Stomach smooth muscle (tissue), 2 donors: Measurements from ENCODE around the gene PNPO.
"Not testable (repeated sequence)": the region's sequence is repeated elsewhere in the genome, so short reads cannot be mapped to it uniquely, and the experiment has no call there.

Experiments
- H3K27ac ChIP-seq: one replicate; pipeline ENCODE4 v1.7.0; 2013; ENCODE audit warnings: mild to moderate bottlenecking, low read length, inconsistent platforms
- H3K27me3 ChIP-seq, 2 donors: one replicate each; pipeline ENCODE4 v1.7.0; 2013; ENCODE audit warnings: low read length in 2 of 2; ENCODE audit not compliant: insufficient read depth in 2 of 2, control insufficient read depth in 1 of 2
- H3K36me3 ChIP-seq, 2 donors: one replicate each; pipeline ENCODE4 v1.7.0; 2013; ENCODE audit warnings: low read length in 2 of 2; ENCODE audit not compliant: control insufficient read depth in 2 of 2, insufficient read depth in 2 of 2
- H3K4me1 ChIP-seq: one replicate; pipeline ENCODE4 v1.7.0; 2013; ENCODE audit warnings: low read length; ENCODE audit not compliant: control insufficient read depth, insufficient read depth
- H3K4me3 ChIP-seq, 2 donors: one replicate each; pipeline ENCODE4 v1.7.0; 2013; ENCODE audit warnings: low read length in 2 of 2
- H3K9ac ChIP-seq, 2 donors: one replicate each; pipeline ENCODE4 v1.7.0; 2013; ENCODE audit warnings: low read length in 2 of 2, mild to moderate bottlenecking in 1 of 2
- H3K9me3 ChIP-seq, 2 donors: one replicate each; pipeline ENCODE4 v1.7.0; 2013; ENCODE audit warnings: low read length in 2 of 2; ENCODE audit not compliant: control insufficient read depth in 2 of 2
- donor health status: healthy.
- donor health status: Pancreatic carcinoma.

PNPO gene

DNA sequence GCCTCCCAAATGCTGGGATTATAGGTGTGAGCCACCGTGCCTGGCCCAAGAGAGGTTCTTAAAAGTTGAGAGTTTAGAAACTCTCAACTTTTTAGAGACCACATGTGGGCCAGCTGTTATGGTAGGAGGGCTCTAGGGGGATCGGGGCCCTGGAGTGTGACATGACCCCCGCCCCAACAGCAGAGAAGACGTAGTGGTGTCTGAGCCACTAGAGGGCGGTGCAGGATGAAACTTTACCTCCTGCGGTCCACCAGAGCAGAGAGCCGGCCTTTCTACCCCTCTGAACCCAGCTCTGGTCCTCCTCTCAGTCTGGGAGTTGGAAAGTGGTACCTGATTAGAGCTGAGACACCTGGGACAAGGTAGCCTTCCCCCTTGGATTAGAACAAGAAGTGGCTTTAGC lies 37.0 kb downstream of the PNPO start:
- Histone ChIP-seq H3K36me3 (peaks cover 46 to 57% of the 10 kb centered on the region in 2 donors), H3K27me3 (no peaks in the 10 kb centered on the region), H3K4me1 (no peaks in the 10 kb centered on the region), H3K27ac (no peak overlapping the region), H3K4me3 (no peak overlapping the region), H3K9ac (no peak overlapping the region), H3K9me3 (no peaks in the 10 kb centered on the region)

DNA sequence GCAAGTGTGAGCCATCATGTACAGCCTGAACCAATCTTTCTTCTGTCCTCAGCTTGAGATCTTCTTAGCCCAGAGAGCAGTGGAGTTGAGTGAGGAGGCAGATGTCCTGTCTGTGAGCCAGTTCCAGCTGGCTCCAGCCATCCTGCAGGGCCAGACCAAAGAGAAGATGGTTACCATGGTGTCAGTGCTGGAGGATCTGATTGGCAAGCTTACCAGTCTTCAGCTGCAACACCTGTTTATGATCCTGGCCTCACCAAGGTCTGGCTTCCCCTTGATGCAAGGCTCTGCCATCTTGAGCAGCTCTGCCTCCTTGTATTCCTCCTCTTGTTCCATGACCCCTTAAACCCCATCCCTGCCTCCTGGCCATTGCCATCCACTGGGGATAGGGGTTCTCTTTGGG lies 39.2 kb downstream of the PNPO start:
- H3K4me3 ChIP-seq: no peak overlapping the region
- H3K9ac ChIP-seq: no peak overlapping the region

DNA sequence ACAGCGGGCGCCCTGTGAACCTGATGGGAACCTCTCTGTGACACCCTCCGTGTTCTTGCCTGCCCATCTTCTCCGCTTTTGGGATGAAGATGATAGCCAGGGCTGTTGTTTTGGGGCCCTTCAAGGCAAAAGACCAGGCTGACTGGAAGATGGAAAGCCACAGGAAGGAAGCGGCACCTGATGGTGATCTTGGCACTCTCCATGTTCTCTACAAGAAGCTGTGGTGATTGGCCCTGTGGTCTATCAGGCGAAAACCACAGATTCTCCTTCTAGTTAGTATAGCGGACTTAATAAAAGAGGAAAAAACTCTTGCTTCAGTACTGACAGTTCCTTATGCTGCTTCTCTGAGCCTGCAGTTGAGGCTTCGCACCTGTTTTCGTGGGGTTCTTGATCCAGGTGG lies 40.1 kb downstream of the PNPO start:
- no peak overlapping the region for H3K9ac ChIP-seq
- no peaks in the 10 kb centered on the region for H3K9me3 ChIP-seq
- no peak overlapping the region for H3K4me3 ChIP-seq
- H3K4me1 ChIP-seq: no peaks in the 10 kb centered on the region
- no peak overlapping the region for H3K27ac ChIP-seq
- H3K36me3 ChIP-seq: peaks cover 35 to 37% of the 10 kb centered on the region in 2 donors
- no peaks in the 10 kb centered on the region for H3K27me3 ChIP-seq

More for the DNA sequence above, 39.2 kb downstream of the PNPO start:
- no peak overlapping the region for H3K27ac ChIP-seq
- H3K9me3 ChIP-seq: no peaks in the 10 kb centered on the region
- H3K4me1 ChIP-seq: no peaks in the 10 kb centered on the region
- H3K27me3 ChIP-seq: no peaks in the 10 kb centered on the region
- peaks cover 35 to 42% of the 10 kb centered on the region in 2 donors for H3K36me3 ChIP-seq

DNA sequence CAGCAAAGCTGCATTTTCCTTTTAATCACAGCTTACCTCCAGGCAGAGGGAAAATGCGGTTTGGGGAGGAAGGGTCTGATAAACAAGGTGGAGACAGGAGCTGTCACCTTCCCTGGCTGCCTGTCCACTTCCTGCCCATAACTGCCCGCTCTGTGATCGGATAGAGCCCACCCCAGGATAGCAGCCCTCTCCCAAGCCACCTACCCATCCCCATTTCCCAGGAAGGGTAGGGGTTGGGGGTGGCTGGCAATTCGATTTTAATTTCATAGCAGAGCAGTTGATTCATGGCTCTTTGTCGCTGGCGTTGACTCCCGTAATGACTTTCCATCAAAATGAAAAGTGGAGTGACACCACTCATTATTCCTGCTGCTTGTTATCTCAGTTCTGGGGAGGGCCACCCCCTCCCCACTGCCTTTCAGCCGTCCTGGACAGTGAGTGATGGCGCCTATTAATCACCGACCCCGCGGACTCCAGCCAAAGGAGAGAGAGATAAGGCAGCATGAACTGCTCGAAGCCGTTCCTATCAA lies 40.8 kb downstream of the PNPO start:
- Histone ChIP-seq H3K4me1 (peaks cover 4% of the 10 kb centered on the region), H3K9me3 (no peaks in the 10 kb centered on the region), H3K36me3 (peaks cover 32 to 34% of the 10 kb centered on the region in 2 donors), H3K4me3 (no peak overlapping the region), H3K27me3 (no peaks in the 10 kb centered on the region), H3K27ac (no peak overlapping the region), H3K9ac (no peak overlapping the region)

DNA sequence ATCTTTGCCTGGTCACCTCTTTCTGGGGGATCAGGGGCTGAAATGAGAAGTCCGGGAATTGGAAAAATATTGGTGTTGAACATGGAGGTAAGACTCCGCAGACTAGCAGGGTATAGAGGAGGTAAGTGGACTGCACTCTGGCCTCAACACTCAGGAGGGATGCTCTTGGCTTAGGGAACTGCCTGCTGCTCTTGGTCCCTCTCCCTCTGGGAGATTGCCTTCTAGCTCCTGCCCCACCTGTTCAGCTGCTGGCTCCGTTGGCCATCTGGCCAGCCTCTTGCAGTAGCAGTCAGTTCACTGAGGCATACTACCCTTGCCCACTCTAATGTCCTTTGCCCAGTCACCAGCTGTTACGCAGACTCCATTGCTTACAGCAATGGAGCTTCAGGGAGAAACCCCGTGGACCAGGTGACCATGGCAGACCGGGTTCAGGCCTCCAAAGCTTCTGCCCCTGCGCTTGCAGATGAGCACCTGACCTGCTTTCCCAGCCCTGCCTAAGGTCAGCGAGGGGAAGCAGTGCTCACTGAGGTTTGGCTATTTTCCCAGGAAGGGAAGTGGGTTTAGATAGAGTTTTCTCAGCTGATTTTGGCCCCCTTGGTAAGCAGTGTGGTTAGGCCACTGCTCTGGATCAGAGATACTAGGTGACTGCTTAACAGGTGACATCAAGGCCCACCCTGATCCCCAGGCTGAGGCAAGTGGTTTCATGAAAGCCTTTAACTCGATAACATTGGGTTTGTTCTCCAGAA lies 41.4 kb downstream of the PNPO start:
- H3K9ac ChIP-seq: no peak overlapping the region
- H3K4me1 ChIP-seq: peaks cover 8% of the 10 kb centered on the region
- no peaks in the 10 kb centered on the region for H3K9me3 ChIP-seq
- peaks cover 30 to 32% of the 10 kb centered on the region in 2 donors for H3K36me3 ChIP-seq
- H3K27ac ChIP-seq: no peak overlapping the region
- H3K4me3 ChIP-seq: no peak overlapping the region
- no peaks in the 10 kb centered on the region for H3K27me3 ChIP-seq

DNA sequence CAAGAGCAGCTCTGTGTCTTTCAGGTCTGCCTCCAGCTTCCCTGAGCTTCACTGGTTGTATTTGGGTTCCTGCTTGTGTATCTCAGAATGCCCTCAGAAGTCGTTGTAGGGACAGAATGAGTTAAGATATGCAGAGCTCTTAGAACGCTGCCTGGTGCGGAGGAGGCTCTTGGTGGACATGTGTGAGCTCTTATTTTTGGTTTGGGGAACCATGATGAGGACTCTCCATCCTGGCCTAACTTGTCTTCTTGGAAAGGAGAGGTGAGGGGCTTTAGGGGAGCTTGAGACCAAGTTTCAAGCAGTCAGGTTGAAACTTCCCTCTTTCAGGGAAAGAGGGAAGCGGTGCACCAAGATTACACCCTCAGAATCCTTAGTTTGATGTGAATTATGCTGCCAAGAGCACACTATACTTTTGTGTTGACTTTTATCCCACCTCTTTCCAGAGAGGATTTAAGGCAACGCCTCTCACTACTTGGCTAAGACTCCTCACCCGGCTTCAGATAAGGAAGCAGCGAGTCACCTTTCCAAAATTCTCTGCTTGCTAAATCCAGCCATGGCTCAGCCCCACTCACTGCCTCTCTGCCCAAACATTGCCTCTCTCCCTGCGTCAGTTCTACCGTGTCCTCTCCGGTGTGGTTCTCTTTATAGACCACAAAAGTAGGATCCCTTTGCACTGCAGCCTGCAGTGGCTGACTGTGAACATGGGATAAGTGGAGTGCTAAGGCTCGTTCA lies 42.3 kb downstream of the PNPO start:
- H3K27ac ChIP-seq: no peak overlapping the region
- peaks cover 29% of the 10 kb centered on the region in 2 donors for H3K36me3 ChIP-seq
- H3K4me1 ChIP-seq: peaks cover 10% of the 10 kb centered on the region
- H3K9ac ChIP-seq: no peak overlapping the region
- no peaks in the 10 kb centered on the region for H3K9me3 ChIP-seq
- H3K4me3 ChIP-seq: no peak overlapping the region
- H3K27me3 ChIP-seq: no peaks in the 10 kb centered on the region

DNA sequence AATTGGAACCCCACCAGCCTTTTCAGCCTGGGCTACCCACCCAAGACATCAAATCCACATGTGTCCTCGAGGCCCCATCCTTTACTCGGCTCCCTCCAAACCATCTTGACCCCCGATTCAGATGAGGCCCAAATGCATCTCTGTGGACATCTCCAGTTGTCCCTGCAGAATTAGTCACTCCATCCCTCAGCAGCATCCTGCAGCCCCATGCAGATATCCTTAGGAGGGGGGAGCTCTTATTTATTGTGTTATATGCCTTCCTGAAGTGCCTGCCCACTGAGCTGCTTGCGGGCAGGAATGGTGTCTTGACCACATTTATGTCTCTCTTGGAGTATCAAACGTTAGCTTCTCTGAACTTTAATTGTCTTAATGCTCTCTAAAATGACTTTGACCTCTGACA lies 45.1 kb downstream of the PNPO start:
- no peak overlapping the region for H3K9ac ChIP-seq
- no peaks in the 10 kb centered on the region for H3K27me3 ChIP-seq
- peaks cover 10% of the 10 kb centered on the region for H3K4me1 ChIP-seq
- peak overlapping the region; percentile 78 for H3K27ac ChIP-seq
- H3K9me3 ChIP-seq: no peaks in the 10 kb centered on the region
- peaks cover 6 to 12% of the 10 kb centered on the region in 2 donors for H3K36me3 ChIP-seq
- no peak overlapping the region for H3K4me3 ChIP-seq

DNA sequence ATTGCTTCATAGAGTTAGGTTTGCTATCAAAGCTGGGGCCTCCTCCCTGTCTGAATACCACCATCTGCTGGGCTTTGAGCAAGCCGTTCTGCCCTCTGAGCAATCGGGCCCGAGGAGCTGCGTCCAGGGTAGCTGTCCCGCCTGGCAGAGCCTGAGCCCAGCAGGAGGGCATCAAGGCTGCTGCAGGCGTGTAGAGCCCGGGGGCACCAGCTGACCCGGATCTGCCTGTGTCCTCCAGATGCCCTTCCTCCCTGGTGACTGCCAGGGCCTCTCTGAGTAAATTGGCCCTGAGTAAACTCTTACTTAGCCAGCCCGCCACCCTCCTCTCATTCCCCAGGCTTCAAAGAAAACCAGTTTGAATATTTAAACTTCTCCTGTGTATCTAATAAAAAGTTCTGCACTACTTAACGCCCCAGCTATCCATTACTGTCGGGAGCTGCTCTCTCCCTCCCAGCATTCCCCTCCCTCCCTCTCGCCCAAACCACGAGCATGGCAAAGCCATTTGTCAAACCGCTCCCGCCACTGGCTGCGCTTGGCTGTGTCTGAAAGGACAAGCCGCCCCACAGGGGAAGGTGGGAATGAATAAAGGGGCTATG lies 46.0 kb downstream of the PNPO start:
- Histone ChIP-seq H3K9me3 (no peaks in the 10 kb centered on the region), H3K9ac (peak overlapping the region; percentile 21 to 44), H3K36me3 (peaks cover 3 to 5% of the 10 kb centered on the region in 2 donors), H3K4me1 (peaks cover 10% of the 10 kb centered on the region), H3K27ac (peak overlapping the region; percentile 78), H3K27me3 (no peaks in the 10 kb centered on the region), H3K4me3 (peak overlapping the region in 1 of 2 donors; percentile 29)

DNA sequence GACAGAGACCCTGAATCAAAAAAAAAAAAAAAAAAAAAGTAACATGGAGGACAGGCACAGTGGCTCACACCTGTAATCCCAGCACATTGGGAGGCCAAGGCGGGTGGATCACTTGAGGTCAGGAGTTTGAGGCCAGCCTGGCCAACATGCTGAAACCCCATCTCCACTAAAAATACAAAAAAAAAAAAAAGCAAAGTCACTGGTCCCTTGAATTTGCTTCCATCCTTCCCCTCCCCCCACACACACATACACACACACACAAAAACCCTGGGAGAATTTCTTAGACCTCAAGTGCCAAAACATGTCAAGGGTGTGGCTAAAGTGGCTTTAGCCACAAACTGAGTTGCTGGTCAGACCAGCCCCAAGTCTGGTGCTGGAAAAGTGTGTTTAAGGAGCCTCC lies 47.1 kb downstream of the PNPO start:
- not testable (repeated sequence) for H3K9ac ChIP-seq, H3K27ac ChIP-seq, H3K27me3 ChIP-seq, H3K4me3 ChIP-seq, H3K36me3 ChIP-seq, H3K9me3 ChIP-seq
- peaks cover 10% of the 10 kb centered on the region for H3K4me1 ChIP-seq

DNA sequence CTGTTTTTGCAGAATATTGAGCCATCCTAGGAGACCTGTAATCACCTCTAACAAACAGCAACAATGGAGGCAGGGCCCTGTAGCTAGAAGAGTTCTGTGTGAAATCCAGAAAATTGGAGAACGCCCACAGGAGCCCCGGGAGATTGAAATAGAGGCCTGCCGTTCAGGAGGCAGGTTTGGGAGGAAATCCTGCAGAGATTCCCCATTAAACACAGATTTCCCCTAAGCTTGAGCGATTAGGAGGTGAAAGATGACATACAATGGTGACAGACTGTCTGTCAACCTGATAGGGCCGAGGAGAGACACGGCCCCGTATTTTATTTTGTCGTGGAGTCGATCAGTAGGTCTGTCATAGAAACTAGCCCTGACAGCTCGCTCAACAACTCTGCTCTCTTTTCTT lies 47.8 kb downstream of the PNPO start:
- peaks cover 0 to 1% of the 10 kb centered on the region in 2 donors for H3K27me3 ChIP-seq
- H3K9me3 ChIP-seq: no peaks in the 10 kb centered on the region
- H3K27ac ChIP-seq: no peak overlapping the region
- H3K36me3 ChIP-seq: no peaks in the 10 kb centered on the region
- no peak overlapping the region for H3K9ac ChIP-seq
- peaks cover 10% of the 10 kb centered on the region for H3K4me1 ChIP-seq
- H3K4me3 ChIP-seq: no peak overlapping the region
